NB4 (cell line): ENCODE results near the gene PVALEF.

Experiments
- POLR2A ChIP-seq: IDR thresholded peaks from 2 replicates; pipeline ENCODE4 v1.6.1; 2011; ENCODE audit warnings: mild to moderate bottlenecking; ENCODE audit not compliant: insufficient read length; ENCODE audit errors: extremely low read depth
- TF ChIP-seq, protein P1 (sequence below): IDR thresholded peaks from one replicate; pipeline ENCODE4 v1.5.1; 2012; ENCODE audit warnings: low read depth, low read length

DNA sequence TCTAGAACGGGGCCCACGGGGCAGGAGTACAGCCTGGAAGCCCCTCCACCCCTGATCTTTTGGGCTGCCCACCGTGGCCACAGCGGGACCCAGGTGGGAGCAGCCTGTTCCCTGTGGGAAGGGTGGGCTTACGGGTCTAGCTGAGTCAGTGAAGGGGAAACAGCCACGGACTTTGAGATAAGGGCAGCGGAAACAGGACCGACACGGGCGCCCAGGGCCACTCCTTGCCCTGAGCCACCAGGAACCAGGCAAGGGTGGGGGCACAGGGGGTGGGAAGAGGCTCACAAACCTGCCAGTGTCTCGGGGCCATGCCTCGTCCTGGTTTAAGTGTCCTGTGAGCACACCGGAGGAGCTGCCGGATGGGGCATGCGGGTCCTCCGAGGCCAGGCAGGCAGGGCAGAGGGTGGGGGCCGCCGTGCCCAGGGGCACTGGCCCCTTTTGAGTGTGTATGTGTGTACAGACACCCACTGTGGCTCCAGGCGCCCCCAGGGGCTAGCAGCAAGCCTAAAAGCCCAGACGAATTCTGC lies 47.6 kb upstream of the PVALEF start:
- TF ChIP-seq, protein P1, sequence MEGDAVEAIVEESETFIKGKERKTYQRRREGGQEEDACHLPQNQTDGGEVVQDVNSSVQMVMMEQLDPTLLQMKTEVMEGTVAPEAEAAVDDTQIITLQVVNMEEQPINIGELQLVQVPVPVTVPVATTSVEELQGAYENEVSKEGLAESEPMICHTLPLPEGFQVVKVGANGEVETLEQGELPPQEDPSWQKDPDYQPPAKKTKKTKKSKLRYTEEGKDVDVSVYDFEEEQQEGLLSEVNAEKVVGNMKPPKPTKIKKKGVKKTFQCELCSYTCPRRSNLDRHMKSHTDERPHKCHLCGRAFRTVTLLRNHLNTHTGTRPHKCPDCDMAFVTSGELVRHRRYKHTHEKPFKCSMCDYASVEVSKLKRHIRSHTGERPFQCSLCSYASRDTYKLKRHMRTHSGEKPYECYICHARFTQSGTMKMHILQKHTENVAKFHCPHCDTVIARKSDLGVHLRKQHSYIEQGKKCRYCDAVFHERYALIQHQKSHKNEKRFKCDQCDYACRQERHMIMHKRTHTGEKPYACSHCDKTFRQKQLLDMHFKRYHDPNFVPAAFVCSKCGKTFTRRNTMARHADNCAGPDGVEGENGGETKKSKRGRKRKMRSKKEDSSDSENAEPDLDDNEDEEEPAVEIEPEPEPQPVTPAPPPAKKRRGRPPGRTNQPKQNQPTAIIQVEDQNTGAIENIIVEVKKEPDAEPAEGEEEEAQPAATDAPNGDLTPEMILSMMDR = no peak
- TF ChIP-seq POLR2A = no peak
